Measurements from ENCODE around the gene DPRX.

GRCh38 chr19:53657330-53657729 lies 25.5 kb downstream of the DPRX start:
- TF ChIP-seq CTCF (IDR thresholded peaks at IDR 0.05) (no peak), POLR2A (IDR thresholded peaks at IDR 0.05) (no peak)
